GM20431 (cell line): ENCODE results near the gene GNAQ.

Source experiments
- in situ Hi-C: fragments of 300-500 bp; cut with MseI, MboI; formaldehyde crosslinking; loops from one replicate; pipeline ENCODE4 v1.15.0; 2020; ENCODE audit warnings: low sequenced_read_pairs; ENCODE audit not compliant: unreplicated experiment

GNAQ gene

GRCh38 chr9:77832639-77833038 lies 199.0 kb downstream of the GNAQ start:
- in situ Hi-C loops: no loop called here

DNA sequence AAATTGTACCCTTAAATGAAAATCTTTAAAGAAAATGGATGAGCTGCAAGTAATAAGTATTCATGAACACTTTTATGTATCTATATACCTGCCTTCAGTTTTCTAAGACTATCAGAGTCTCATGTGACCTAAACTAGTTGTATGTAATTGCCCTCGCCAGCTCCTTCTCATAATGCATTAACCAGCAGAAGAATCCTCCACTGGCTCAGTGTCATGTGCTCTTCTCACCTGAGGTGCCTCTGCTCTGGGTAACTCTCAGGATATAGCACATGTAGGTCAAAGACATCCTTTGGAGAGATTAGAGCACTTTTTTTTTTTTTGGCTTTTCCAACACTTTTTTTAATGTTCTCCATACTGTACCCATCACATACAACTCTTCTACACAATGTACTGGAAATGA lies 199.8 kb downstream of the GNAQ start:
- in situ Hi-C loops: no loop called here

- in situ Hi-C loops: no loop called here
These were observed 200.9 kb downstream of the GNAQ start for GRCh38 chr9:77830618-77831285.

DNA sequence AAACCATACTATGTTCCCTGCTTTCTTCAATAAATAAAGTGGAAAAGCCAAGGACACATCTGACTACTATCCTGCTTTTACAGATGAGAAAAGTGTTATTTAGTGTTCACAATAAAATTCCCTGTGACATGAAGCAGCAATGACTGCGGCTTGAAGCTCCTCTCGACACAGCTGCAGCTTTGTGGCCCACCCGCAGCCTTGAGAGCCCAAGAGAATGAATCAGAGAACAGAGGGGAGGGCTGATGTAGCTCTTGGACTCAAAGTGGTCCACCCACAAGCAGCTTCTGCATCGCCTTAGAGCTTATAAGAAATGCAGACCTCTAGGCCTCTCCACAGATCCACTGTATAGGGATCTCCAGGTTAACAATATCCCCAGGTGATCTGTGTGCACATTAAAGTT lies 202.2 kb downstream of the GNAQ start:
- in situ Hi-C loops: no loop called here

DNA sequence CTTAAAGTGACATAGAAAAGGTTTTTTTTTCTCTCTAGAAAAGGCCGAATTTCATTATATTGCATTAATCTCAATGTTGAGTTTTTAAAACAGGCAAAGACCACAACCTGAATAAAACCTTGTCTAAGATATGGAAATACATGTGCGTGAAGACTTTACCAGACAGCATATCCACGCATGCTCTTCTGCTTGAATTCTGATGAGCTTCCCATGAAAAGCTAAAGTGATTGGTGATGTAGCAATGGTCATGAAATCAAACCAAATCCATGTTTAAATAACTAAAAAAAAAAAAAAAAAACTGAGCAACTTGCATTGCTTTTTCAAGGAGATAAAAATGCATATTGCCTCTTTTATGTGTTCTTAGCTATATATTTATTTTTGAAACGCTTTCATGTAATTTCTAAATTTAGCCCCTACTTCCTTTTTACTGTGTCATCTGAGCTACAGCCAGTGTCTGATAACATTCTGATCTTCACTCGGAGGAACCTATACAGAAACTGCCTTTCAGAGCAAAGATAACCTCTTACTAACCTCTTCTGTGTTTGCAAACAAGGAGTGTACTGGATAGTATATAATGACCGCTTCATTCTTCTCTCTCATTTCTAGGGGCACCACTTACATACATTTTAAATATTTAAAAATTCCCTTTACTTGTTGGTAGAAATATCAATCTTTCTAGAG lies 204.4 kb downstream of the GNAQ start:
- in situ Hi-C loops: no loop called here

DNA sequence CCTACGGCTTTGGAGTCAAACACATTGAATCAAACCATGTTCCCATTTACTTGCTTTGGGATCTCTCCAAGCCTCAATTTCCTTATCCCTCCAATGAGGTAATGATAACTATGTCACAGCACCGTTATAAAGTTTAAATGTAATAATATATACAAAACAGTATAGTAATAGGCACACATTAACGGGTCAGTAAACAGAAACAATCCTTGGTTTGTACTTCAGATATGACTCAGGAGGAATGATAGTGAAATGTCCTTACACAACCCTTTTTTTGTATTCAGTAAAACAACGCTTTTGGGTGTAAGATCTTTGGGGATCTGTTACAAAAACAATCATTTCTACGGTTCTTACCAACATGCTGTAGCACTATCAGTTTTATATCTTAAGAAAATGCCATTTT lies 205.0 kb downstream of the GNAQ start:
- in situ Hi-C loops: no loop called here

- in situ Hi-C loops: no loop called here
These were observed 205.5 kb downstream of the GNAQ start for GRCh38 chr9:77826116-77826515.

GRCh38 chr9:77825361-77825760 lies 206.2 kb downstream of the GNAQ start:
- in situ Hi-C loops: no loop called here

- in situ Hi-C loops: no loop called here
These were observed 211.2 kb downstream of the GNAQ start for GRCh38 chr9:77820293-77820954.

DNA sequence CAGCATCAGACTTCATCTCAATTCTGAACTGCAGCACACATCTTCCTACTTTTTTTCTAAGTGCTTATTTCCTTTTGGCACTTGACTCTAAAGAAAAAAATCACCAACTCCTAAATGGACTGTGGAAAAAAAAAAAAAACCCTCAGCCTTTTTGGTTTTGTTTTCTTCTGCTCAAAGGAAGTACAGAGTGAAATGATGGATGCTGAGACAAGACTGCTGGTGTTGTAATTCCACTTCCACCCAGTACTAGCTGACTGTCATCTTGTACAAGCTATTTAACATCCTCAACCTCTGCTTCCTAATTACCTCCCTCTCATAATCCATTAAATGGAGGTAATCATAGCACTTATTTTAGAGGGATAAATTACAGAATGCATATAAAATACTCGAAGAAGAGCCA lies 212.0 kb downstream of the GNAQ start:
- in situ Hi-C loops: no loop called here

DNA sequence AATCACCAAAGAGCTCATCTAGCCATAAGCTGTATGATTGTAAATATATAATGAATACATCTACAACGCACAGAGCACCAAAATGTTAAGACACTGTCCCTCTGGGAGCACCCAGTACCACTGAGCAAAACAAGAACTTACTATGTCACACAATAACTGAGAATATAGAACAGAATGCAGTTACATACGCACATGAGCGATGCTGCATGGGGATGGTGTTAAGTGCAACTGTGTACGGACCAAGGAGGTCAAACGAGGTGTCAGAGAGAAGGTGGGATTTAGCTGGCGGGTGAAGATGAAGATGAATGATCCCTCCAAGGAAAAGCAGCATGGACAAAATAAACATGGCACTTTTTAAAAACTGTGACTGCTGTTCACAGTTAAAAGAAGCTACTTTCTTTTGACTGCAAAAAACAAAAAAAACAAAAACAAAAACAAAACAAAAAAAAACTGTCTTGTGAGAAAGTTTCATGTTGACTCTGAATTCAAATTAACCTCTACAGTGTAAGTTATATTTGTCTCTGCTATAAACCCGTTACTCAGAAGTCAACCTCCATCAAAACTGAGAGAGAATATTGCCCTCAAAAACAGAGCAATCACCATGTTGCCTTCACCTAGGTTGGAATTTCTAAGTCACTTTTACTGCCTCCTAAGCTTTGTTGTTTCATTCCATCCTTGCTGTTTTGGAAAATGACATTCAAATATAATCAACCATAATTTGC lies 213.9 kb downstream of the GNAQ start:
- in situ Hi-C loops: no loop called here

GRCh38 chr9:77816641-77817341 lies 214.8 kb downstream of the GNAQ start:
- in situ Hi-C loops: no loop called here

DNA sequence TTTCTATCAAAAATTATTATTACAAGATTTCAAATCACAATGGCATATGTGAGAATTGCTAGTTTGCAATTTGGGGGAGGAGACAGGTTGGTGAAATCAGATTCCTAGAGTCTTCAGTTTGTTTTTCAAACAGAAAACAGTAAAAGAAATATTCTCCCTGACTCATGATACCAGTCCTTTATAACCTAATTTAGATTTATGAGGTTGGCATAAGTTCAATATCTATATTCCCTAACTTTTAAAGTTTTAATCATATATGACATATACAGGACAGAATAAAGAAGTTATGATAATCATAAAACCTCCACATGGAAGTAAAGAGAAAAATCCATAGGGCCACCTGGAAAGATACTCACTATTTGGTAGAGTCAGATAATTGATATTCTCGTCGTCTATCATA lies 216.4 kb downstream of the GNAQ start:
- in situ Hi-C loops: no loop called here

DNA sequence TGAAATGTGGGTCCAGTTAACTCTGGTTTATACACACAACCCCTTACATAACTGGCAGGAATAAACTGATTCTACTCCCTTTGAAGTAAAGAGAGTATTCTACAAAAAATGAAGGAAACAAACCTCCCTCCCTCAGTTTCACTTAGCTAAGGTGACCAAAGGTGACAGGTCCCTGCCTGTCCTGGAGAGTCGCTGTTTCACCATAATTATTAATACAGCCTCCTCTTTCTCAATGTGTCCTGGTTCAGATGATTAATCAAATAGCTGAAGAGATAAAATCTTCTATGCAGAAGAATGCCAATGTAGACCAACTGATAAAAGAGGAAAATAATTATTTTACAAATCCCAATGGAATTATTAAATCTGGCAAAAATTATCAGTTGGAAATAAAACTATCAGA lies 219.8 kb downstream of the GNAQ start:
- in situ Hi-C loops: no loop called here

- in situ Hi-C loops: no loop called here
These were observed 220.9 kb downstream of the GNAQ start for GRCh38 chr9:77810637-77811119.

- in situ Hi-C loops: no loop called here
These were observed 221.6 kb downstream of the GNAQ start for GRCh38 chr9:77810047-77810446.

DNA sequence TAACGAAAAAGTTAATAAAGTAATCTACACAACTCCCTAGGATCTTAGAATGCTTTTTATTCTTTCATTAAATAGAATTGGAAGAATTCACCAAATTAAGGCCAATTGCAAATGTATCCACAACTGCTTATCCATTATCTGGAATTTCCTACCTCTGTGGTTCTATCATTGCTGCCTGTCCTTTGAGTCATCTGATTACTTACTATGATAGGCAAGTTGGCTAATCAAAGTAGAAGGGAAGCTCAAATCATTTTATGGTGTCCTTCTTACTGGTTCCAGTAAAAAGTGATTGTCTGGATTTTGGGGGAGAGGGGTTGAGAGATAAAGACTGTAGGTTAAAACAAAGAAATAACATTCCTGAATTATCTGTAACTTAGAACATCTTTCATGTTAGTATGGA lies 222.1 kb downstream of the GNAQ start:
- in situ Hi-C loops: no loop called here

DNA sequence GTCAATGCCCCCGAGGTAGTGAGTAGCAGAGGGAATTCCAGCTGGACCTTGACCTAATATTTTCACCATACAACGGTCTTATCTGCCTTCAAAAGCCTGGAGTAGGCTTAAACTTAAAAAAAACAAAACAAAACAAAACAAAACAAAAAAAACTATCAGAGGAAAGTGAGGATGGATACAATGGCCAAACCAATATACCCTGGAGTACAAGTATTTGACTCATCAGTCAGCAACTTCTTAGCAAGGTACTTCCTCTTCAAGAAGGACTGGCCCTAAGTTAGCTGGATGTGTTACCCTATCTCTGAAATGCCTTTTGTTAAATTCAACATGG lies 222.9 kb downstream of the GNAQ start:
- in situ Hi-C loops: no loop called here

DNA sequence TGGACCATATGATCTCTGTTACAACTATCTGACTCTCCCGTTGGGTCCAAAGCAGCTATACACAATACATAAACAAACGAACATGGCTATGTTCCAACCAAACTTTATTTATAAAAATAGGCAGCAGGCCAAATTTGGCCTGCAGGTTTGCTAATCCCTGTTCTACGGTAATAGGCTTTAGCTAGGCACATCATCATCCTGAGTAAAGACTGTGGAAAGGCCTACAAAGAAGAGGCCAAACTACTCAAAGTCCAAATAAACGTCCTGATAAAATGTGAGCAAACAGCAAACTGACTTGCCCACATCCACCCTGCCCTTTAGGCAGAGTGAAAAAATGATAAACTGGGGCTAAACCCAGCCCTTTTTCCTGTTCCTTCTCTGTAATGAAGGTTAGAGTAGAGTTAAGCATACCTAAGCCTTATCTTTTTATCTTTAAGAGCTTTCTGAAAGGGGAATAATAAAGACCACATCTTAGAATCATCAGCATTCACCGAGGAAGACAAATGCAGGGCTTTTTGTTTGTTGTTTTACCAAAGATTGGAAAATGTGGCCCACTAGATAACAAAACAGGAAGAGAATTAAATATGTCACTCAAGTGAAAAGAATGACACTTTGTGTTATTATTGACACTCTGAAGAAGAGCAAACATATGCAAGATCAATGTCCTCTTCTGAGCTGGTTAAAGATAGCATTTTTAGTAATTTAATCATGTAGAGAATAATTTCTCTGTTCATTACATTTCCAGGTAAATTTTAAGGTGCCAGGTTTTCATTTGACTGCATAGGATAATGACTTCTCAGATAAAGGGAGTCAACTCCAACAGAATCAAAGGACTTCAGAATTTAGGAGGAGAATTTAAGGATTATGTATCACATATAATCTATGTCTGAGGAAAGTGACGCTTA lies 223.5 kb downstream of the GNAQ start:
- in situ Hi-C loops: no loop called here
